GM21390 (cell line): ENCODE data around the gene SMC3.

Experiments used
- ATAC-seq: cut with Tn5 transposase; IDR thresholded peaks from one replicate; pipeline ENCODE4 v1.9.1; 2021; ENCODE audit not compliant: unreplicated experiment

SMC3 gene

DNA sequence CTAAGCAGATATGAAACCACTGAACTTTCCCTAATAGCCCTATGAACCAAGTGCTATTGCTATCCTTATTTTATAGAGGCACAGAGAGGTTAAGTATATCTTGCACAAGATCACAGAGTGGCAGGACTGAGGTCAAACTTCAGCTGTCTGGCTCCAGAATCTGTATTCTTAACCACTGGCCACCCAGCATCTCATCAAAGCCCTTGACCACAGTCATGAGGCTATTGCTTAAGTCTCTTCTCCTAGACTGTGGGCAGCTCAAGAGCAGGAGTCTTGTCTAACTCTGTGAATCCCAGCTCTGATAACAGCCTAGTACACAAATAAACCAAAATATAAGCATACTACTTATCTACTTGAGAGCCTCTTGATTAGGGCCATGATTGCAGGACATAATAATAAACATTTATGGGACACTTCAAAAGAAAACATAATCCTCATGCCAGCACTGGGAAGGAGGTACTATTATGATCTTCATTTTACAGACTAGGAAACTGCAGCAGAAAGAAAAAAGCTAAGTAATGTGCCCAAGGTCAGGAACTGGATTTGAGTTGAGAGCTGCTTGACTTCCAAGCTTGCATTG is 22.4 kb upstream of the SMC3 start:
- ATAC-seq, result no peak

DNA sequence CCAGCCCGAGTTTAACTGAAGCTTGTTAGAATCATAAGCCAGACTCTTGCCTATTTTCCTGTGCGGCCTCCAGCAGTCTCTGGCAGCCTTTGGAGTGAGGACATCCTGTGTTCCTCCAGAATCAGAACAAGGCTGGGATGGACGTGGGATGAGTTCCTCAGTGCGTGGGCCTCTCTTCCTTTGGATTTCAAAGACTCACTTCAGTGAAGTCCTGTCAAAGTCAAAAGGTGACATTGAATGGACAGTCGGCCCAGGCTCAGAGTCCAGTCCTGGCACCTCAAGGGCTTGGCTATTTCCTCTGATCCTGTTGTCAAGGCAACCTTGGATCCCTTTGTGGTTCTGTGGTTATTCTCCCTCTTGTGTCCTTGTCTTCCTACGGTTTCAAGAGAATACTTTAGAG is 21.4 kb upstream of the SMC3 start:
- ATAC-seq, result no peak

DNA sequence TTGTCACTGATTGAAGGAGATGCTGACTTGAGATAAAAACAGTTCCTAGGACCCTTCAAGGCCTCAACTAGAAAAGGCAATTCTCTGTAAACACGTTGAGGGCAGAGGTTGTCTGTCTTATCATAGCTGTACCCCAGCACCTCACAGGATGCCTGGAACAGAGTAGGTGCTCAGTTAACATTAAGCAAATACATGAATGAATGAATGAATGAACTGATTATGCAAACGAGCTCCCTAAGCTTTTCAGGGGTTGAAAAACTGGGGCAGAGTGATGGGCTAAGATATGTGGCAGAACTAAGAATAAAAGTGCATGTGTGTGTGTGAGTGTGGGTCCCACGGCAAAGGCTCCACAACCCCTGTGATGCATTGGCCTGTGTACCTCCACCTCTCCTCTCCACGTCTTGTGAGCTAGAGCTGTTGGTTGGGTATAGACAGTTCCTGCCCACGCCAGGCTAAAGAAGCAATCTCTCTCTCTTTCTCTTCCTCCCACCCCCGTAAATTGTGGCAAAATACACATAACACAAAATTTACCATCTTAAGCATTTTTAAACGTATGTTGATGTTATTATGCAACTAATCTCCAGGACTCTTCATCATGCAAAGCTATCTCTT is 20.9 kb upstream of the SMC3 start:
- no peak for ATAC-seq

GRCh38 chr10:110547139-110547761 is 20.2 kb upstream of the SMC3 start:
- ATAC-seq, result peak; percentile 53

DNA sequence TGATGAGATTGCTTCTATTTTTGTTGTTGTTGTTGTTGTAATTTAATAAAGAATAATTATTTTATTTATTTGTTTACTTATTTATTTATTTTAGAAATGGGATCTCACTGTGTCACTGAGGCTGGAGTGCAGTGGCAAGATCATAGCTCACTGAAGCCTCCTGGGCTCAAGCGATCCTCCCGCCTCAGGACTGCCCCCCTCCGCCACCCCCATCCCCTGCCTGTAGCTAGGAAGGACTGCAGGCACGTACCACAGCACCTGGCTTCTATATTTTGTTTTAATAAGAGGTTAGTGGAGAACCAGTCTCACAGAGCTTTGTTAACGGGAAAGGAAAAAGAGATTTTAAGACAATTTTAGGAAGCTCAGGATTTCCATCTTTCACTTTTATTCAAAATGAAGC is 19.5 kb upstream of the SMC3 start:
- no peak for ATAC-seq

DNA sequence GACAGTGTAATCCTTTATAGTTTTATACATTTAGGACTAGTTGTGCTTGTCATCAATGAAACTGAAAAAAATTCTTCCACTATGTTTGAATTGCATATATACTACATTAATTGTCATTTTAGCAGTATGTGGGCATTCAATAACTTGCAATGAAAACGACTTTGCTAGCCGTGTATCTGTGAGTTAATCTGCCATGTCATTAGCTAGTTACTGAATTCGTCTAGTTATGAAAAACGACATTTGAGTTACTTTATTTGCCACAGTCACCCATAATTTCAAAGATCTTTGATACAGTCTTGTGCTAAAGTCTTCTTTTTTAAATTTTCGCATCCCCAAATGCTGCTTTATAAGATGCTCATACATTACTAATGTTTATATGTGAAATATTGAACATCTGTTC is 18.3 kb upstream of the SMC3 start:
- no peak for ATAC-seq

DNA sequence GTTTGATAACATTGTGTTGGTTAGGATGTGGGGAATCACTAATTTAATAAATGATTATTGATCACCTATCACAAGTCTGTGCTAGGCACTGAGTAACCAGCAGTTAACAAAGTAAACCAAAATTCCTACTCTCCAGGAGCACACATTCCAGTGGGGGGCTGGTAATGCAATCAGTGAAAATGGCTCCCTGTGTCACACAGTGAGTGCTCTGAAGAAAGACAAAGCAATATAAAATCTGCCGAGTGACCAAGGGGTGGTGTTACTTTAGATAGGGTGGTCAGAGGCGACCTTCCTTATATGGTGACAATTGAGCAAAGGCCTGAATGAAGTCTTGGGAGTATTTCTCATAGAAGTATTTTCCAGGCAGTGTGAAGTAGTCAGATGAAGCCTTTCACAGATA is 13.6 kb upstream of the SMC3 start:
- no peak for ATAC-seq

- no peak for ATAC-seq
Observed at GRCh38 chr10:110556296-110556695, 11.2 kb upstream of the SMC3 start.

DNA sequence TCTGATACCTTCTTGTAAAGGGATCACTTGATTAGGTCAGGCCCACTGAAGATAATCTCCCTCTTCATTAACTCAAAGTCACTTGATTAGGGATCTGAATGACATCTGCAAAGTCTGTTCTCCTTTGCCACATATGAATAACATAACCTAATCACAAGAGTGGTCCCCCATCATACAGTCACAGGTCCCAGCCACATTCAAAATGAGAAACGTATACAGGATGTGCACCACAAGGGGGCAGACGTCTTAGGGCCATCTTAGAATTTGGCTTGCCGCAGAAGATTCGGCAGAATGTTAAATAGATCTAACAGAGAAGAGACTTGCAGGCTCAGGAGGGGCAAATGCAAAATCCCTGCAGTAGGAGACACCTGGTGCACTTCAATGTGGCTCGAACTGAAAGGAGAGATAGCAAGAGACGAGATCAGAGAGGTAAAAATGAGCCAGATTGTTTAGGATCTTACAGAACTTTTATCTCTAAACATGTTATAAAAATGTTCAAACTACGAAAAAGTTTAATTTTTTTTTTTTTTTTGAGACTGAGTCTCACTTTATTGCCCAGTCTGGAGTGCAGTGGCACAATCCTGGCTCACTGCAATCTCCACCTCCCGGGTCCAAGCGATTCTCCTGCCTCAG is 10.4 kb upstream of the SMC3 start:
- ATAC-seq, result no peak

DNA sequence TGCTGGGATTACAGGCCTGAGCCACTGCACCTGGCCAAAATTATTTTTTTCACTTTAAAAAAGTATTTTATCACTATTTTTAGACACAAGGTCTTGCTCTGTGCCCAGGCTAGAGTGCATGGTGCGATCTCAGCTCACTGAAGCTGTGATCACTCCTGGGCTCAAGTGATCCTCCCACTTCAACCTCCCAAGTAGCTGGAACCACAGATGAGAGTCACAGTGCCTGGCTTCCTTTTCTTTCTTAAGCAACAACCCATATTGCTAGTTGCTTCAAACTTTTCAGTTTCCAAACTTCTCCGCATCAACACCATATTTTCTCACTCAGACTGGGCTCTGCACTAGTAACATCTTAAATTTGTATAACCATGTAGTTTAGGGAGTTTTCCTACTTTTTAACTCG is 9.5 kb upstream of the SMC3 start:
- no peak for ATAC-seq

- ATAC-seq, result no peak
Observed at GRCh38 chr10:110560012-110560411, 7.5 kb upstream of the SMC3 start.

- no peak for ATAC-seq
Observed at GRCh38 chr10:110561292-110561691, 6.2 kb upstream of the SMC3 start.

DNA sequence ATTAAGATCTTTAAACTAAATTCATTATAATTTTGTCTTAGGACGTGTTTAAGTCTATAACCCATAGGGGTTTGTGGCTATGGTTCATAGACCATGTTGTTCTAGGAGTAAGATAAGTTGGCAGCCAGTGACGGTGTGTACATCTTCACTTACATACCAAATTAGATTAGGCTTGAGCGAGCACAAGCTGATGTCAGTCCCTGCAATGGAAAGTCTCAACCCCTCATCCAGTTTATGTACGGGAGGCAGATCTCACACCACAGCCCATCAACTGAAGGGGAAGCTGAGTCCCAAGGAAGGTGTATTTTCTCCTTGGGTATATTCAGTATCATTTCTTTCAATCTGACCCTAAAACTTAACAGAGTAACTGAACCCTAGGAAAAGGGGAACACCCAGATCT is 5.1 kb upstream of the SMC3 start:
- no peak for ATAC-seq

DNA sequence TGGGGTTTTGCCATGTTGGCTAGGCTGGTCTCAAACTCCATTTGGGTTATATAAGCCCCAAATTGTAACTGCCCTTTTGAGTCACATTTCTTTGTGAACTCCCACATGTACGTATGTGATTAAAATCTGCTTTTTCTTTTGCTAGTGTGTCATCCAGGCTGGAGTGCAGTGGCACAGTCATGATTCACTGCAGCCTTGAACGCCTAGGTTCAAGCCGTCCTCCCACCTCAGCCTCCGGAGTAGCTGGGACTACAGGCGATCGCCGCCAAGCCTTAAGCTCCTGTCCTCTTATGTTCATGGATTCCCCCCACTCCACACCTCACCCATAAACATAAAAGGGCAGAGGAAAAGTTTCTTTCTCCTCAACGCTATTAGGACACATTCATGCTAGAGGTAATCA is 4.4 kb upstream of the SMC3 start:
- no peak for ATAC-seq

DNA sequence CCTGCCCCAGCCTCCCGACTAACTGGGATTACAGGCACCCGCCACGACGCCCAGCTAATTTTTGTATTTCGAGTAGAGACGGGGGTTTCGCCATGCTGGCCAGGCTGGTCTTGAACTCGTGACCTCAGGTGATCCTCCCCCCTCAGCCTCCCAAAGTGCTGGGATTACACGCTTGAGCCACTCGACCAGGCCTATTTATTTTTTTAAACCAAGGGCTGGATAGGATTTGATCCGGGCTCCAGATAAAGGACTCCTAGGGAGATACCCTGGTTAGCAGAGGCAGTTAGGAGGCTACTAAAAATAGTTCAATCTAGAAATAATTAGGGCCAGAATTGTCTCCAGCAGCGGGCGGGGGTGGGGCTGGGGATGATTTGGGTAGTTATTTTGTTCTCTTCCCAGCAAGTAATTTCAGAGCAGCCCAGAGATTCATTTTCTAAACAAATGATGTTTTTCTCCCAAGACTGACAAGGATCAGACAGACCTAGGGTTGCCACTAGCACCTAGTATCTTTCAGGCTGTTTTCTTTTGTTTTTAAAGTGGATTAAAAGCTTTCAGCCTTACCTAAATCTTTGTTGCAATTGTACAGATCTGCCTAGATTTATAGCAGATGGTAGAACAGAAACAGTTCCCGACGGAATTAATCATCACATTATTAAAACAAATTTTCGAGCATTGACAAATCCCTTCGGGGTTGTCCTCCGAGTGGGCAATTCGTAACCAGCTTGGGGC is 859 bp upstream of the SMC3 start:
- no peak for ATAC-seq

DNA sequence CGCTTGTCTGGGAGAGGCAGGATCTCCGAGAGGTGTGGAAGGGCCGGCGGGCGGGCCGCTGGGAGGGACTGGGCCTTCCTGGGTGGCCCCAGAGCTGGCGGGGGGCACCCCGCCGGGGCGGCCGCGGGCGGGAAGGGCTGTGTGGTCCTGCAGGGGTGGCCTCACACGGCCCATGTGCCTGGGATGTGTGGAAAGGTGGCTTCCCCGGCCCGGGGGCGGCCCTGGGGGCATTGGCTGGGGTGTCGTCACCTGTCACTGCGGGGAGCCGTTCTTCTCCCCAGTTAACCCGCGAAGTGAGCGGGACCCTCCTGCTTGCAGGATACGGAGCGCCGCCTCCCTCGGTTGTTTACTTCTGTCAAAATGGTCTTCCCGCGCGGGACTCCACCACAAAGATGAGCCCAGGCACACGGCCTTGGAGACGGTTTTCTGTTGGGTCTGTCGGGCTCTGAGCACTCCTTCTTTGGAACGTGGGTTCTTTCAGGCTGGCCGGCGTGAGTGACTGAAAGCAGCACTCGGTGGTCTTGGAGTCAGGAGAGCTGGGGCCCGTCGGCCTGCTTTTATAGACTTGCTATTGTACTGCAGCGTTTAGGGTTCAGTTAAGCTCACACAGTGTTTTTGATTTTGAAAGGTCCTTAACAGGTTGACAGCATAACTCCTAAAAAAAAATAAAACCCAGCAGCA is 700 bp downstream of the SMC3 start:
- ATAC-seq, result peak; percentile 26

DNA sequence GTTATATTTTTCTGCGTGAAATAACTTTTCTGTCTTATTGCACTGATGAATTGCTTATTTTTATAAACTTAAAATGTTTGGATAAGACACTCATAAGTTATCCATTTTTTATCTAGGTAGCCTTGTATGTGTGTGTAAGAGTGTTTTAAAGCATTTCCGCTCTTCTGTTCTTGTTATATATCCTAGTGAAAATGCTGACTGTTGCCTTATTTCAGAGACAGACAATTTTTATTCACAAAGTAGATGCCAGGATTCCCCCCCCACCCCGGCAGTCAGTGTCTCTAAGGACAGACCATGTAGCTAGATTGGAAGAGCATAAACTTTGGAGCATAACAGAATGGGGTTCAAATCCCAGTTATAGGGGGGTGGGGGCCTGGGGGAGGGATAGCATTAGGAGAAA is 1.6 kb downstream of the SMC3 start:
- ATAC-seq, result no peak

GRCh38 chr10:110569736-110570135 is 2.2 kb downstream of the SMC3 start:
- no peak for ATAC-seq

GRCh38 chr10:110571093-110571743 is 3.7 kb downstream of the SMC3 start:
- no peak for ATAC-seq

DNA sequence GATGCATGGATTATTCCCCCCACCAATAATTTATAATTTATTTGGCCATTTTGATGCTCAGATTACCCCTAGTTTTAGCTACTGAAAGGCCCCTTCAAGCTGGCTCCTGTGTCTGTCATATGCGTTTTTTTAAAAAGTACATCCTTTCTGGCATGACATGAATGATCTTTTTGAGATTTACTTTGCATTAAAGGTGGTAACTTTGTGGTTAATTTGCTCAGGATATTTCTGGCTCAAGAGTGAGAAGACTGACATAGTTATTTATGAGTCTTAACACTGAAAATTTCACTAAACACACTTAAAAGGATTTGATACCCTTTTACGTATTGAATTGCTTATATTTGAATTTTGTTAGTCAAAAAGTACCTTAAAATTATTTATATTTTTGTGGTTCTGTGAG is 5.4 kb downstream of the SMC3 start:
- ATAC-seq, result no peak

DNA sequence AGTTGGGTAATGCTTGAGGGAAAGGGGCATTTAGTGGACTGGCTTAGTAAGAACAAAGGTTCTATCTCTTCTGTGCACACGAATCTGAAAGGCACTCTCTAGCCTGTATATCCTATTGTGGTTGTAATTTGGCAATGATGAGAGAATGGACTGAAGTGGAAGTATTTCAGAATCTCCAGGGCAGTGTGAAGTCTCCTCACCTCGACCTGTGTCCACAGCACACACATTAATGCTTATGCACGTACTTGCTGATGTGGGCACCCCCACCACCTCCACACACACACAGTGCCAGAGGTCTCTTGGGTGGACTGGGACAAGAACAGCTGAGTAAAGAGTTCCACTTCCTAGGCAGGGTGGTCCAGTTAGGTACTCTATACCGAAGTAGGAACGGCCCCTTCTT is 6.9 kb downstream of the SMC3 start:
- ATAC-seq, result no peak
